Activated T-cell treated with anti-CD3 and anti-CD28 coated beads, Interleukin-2, amount 50 U/mL, for 48 hours (primary cell): ENCODE results near the gene CUX1.

Source experiments
- DNase-seq, 2 experiments: peaks; one replicate each; pipeline ENCODE4 v3.0.0-alpha.2; 2020

Gene CUX1

DNA sequence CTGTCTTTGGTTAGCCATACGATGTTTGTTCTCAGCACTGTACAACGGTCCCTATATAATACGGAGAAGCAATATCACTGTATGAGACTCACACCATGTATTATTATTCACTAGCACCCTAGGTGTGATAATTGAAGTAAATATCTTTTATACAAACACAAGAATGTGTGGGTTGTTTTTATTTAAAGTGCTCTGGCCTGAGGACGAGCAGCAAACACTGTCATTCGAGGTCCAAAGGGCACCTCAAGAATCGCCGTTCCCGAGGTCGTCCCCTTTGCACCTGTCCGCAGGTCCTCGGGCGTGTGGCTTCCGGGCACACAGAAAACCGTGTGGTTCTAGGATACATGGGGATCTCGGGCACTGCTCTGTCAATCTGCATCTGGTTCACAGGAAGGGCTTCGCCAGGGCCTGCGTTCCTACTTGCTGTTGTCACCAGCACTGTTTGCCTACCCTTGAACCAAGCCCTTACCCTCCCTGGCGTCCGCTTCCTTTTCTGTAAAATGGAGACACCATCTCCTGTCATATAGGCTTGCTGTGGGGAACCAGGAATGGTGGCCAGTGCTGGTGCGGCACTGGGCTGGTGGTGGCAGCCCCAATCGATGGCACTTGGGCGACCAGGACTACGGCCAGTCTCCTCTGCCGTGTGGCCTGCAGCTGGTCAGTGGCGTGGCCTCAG lies 440.8 kb downstream of the CUX1 start:
- DNase-seq = no peak

DNA sequence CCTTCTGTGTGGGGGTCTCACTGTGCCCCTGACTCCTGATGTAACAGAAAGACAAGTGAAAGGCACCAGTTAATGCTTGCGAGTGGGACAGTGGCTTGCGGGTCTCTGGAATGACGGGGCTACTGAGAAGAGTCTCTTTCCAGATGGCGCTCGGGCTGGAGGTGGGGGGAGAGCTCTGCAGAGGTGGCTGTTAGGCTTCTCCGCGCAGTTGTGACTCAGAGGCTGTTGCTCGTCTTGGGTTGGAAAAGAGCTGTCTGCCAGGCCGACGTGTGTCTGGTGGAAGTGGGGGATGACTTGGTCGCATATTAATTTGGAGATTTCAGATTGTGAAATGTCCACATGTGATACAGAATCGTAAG lies 441.3 kb downstream of the CUX1 start:
- no peak for DNase-seq

DNA sequence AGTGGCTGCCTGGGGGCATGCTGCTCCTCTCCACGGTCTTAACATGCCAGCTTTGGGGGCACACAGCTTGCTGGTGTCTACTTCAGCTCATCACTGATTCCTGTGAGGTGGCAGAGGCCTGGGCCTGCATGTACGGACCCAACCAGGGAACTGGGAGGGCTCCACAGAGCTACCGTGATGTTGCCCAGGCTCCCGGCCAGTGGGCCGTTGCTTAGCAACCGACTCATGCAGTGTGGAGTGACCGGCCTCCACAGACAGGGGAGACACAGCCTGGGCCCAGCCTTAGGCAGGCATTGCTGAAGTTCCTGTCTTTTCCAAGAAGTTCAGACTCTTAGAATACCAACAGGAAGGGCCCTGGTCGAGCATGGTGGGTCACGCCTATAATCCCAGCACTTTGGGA lies 443.4 kb downstream of the CUX1 start:
- DNase-seq = no peak

DNA sequence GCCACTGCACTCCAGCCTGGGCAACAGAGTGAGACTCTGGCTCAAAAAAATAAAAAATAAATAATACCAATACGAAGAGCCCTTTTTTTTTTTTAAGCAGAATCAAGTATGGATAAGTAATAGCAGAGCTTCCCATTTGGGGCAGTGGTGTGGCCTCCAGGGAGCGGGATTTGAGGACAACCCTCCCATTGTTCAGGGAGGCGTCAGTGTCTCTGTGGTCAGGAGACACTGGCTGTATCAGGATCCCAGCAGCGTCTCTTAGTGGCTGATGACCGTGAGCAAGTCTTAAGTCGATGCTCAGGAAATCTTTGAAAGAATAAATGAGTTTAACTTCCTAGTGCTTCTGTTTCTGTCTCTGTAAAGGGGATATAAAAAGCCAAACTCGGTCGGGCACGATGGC lies 444.0 kb downstream of the CUX1 start:
- no peak for DNase-seq

DNA sequence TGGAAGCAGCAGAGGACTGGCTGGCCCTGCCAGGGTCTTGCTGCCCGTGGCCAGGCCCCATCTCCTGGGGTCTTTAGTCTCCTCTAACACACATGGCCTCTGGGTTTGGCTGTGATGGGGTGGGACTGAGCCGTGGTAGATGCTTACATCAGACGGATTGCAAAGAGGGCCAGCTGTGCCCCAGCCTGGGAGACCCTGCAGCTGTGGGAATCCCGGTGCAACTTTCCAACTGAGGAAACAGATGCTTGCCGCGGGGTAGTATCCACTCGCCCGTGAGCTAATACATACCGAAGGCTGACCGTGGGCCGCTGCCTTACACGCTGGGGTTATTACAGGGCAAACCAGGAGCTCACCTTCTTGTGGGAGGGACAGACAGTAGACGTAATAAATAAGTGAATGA lies 445.1 kb downstream of the CUX1 start:
- DNase-seq = no peak

DNA sequence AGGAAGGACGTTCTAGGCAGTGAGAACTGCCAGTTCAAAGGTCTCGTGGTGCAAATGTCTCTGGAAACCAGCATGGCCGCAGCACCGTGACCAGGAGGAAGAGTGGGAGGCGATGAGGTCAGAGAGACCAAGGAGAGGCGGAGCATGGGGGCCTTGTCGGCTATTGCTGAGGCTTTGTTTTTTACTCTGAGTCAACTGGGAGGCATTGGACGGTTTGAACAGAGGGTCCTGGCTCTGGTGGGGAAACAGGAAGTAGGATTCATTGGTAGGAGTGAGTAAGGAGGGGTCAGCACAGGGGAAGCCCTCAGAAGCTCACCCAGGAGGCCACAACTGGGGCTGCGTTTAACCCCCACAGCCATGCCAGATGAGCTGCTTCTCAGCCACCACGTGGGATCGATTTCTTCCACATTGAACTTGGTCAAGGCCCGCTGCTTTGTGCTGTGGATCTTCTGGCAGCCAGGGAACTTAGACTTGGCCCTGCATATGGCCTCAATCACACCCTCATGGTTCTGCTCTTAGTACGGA lies 447.0 kb downstream of the CUX1 start:
- no peak for DNase-seq

DNA sequence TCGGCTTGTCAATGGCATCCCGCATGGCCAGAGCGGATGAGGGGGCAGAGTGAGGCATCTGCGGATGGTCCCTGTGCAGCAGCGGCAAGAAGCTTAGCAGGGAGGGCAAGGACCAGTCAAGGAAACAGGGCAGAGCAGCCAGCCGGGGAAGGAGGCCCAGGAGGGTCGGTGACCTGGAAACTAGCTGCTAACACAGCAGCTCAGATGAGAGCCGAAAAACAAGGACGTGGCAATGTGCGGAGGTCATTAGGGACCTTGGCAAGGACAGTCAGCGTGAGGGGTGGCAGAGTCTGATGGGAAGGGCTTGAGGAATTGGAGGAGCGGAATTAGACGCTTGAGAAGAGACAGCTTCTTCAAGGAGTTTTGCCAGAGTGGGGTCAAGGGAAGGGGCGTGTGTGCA lies 449.1 kb downstream of the CUX1 start:
- DNase-seq = no peak

DNA sequence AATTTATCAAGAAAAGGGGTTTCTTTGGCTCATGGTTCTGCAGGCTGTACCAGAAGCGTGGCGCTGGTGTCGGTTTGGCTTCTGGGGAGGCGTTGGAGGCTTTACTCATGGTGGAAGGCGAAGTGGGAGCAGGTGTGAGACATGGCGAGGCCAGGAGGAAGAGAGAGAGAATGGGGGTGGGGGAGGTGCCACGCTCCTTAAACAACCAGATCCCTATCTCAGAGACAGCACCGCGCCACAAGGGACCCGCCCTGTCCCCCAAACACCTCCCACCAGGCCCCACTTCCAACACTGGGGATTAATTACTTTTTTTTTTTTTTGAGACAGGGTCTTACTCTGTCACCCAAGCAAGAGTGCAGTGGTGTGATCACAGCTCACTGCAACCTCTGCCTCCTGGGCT lies 451.2 kb downstream of the CUX1 start:
- DNase-seq = no peak

DNA sequence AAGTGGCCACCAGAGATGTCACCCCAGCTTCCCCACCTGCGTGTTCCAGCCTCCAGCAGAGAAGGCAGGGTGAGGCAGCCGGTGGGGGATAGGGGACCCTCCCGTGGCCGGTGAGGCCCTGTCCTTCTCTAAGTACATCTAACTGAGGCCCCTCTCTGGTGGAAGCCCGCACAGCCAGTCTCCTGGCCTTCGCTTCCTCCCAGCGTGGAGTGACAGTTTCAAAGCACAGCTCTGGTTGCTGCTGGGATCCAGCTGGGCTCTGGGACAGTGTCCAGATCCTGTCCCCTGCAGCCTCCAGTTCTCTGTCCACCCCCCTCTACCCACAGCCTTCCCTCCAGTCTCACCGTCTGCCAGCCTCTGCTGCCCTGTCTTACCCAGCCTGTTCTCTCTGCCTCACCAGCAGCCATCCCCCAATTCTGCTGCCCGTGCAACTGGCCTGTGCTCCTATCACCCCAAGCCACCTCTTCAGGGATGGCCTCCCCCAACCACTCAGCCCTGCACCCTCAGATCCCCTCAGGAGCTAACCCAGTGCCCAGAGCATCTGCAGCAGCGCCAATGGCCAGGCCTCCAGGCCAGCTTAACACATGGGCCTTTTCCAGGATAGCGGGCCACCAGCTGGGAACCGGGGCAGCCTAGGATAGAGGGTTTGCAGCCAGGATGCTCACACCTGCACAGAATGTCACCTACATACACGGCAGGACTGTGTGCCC lies 452.9 kb downstream of the CUX1 start:
- no peak for DNase-seq

DNA sequence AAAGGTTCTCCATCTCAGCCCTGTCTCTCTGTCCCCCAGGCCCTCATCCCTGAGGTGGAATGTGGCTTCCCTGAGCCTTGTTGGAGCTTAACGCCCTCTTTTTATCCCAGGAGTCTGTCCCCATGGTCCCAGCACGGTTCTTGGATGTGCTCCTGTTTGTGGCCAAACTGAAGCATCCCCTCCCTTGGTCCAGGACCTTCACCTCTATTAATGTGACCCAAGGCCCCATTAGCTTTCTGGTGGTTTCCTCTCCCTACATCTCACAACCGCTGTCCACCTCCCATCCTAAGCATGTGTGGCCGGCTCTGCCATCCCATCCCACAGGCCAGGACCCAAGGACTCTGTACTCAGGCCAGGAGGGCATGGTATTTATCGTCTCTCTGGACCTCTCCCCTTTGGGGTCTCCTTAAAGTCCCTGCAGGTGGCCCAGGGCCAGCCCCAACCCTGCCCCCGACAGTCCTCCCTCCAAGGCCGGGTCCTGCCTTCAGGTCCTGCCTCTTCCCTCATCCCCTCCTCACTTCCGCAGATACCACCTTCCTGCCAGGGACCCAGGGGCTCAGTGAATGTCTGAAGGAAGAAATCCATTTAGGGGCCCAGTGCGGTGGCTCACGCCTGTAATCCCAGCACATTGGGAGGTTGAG lies 453.9 kb downstream of the CUX1 start:
- no peak for DNase-seq

DNA sequence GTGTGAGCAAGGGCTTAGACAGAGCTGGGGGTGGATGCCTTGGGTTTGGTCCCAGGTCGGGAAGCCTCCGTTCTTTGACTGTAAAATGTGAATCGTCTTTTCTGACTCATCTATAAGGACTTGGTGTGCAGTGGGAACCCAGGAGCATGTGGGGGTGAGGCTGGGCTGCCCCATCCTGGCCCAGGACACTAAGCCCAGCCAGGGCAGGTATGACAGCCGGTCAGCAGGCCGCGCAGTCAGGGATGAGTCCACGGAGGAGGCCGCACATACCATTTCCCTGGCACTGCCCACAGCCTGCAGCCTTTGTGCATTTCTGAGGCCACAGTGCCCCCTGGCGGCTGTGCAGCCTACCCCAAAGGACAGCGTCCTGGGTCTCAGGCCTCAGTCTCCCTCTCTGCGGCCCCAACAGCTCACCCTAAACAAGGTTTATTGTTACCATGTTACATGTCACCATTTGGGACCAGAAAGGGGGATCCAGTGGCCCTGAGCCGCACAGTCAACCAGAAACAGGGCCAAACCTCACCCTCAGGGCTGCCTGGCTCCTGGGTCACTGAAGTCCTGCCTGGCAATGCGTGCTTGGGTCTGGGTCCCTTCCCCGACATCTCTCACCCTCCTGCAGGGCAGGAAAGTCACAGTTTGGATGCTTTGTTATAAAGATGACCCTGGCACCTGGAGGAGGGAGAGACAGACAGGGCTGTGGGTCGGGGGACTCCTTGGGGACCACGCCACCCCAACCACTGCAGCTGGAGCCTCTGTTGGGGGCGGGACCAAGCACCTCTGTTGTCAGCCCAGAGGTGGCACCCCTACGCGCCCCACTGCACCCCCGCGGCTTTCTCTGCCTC lies 454.9 kb downstream of the CUX1 start:
- DNase-seq = peak; percentile 84 to 86

DNA sequence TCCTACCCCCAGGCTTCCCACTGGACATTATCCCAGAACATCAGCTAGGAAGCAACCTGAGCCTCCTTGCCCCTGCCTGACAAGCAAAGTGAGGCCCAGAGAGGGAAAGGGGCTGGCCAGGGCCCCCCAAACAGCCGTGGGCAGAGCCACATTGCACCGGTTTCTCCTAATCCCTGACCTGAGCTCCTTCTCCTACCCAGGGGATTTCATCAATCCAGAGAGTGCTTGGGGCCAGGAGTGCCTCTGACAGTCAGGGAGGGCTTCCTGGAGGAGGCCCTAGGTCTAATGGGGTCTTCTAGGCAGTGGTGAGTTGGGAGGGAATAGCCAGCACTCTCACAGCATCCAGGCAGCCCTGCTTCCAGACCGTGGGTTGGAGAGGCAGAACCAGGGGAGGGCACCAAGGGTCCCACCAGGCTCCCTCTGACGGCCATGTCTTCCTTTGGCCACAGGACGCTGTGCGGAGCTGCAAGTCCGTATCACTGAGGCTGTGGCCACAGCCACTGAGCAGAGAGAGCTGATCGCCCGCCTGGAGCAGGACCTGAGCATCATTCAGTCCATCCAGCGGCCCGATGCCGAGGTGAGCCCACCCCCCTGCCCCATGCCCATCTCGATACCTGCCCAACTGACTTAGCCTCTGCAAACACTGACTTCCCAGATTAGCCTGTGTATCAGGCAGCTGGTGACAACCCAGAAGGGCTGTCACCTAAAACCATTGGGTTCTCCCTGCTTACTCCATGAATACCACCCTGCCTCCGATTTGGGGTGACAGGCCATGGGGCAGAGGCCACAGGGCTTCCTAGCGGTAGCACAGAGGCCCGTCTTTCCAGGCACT lies 455.7 kb downstream of the CUX1 start:
- DNase-seq = no peak

DNA sequence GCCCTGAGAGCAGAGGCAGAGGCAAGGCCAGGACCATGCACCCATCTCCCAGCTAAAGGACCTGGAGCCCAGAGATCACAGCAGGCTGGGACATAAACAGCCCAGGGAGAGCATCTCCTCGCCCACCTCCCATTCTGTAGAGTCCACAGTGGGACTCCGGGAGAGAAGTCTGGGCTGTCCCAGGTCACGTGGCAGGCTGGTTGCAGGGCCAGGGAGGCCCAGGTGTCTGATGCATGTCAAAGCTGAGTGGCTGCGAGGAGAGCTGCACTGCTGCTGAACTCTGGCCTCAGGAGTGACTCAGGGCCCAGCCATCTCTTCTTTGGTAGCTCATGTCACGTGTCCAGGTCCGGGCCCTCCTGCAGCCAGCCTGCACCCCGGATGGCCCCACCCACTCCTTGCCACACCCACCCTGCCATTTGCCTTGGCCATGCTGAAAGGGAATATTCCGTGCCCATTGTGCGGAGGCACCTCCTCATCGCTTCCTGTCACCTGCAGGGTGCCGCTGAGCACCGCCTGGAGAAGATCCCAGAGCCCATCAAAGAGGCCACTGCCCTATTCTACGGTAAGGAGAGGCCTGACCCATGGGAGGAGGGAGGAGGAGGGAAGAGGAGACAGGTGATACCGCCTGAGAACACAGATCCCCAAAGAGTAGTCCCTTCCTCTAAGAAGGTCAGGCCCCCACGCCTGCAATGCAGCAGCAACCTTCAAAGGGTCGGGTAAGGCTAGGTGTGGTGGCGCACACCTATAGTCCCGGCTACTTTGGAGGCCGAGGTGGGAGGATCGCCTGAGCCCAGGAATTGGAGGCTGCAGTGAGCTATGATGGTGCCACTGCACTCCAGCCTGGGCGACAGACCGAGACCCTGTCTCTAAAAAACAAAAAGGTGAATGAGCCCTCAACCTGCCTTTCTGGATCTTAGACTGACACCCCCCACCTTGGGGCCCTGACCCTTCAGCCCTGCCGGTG lies 456.6 kb downstream of the CUX1 start:
- DNase-seq = no peak

DNA sequence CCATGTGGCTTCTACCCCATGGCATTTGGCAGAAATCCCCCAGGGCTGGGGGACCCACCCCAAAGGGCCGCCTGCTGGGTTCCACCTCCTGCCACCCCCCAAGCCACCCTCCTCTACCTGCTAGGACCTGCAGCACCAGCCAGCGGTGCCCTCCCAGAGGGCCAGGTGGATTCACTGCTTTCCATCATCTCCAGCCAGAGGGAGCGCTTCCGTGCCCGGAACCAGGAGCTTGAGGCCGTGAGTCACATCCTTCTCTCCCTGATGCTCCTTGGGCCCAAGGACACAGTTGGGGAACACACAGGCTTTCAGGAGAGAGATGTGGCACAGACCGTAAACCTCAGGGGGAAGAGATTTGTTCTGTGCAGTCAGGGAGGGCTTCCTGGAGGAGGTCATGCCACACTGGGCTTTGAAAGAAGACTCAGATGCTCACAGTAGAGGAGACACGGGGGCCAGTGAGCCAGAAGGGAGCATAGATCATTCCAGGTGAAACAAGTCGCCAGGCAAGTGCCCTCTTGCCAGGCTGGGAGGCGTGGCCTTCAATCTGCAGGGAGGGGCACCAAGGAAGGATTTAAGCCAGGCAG lies 457.8 kb downstream of the CUX1 start:
- no peak for DNase-seq

DNA sequence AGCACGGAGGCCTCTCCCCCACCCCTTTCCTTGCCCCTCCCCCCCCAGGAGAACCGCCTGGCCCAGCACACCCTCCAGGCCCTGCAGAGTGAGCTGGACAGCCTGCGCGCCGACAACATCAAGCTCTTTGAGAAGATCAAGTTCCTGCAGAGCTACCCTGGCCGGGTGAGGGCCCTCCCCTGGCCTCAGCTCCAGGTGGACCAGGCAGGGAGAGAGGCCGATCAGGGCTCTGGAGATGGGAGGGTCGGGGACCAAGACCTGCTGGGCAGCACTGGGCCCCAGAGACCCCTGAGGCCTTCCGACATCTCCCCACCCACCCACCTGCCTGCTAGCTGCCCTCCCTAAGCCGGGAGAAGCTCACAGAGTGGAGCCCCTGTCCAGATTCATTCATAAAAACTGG lies 460.5 kb downstream of the CUX1 start:
- DNase-seq = no peak

DNA sequence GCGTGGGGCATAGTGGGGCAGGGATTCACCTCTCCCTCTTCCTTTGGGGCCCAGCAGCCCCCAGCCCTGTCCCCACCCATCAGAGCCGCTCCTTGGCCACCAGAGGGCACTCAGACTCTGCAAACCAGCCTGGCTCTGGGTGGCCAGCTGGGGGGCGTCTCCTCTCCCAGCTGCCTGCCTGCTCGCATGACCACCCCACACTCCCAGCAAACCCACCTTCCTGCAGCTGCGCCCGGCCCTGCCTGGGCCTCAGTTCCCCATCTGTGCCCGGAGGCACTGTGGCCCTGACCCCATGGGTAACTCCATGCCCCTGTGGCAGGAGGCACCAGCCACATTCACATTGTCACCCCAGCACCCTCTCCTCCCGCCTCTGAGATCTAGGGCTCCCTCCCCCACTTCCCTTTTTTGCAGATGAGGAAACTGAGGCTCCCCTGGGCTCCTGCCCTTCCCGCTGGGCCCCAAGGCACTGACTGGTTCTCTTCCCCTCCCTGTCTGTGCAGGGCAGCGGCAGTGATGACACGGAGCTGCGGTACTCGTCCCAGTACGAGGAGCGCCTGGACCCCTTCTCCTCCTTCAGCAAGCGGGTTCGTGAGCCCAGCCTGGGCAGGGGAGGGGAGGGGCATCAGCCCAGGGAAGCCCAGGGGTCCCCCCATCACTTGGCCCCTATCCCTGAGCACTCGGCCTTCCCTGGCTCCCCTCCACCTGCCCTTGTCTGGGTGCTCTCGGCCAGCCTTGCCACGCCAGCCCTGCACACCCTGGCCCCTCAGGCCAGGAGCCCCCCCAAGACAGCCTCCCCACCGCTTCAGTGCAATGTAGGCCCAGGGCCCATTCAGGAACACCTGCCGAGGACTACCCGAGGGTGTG lies 462.3 kb downstream of the CUX1 start:
- peak; percentile 71 to 73 for DNase-seq

DNA sequence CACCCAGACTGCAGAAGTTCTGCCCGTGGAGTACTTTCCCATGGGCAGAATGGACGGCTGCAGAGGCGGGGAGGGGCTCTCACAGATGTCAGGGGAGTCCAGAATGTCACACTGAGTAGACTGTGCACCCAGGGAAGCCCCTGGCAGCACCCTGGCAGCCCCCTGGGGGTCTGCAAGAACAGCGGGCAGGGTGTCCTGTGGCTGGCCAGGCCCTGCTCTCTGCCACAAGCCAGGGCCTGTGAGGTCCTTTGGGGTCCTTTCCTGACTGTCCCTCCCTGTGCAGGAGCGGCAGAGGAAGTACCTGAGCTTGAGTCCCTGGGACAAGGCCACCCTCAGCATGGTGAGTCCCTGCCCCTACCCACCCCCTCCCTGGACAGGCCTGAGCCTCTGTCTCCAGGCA lies 463.1 kb downstream of the CUX1 start:
- no peak for DNase-seq

DNA sequence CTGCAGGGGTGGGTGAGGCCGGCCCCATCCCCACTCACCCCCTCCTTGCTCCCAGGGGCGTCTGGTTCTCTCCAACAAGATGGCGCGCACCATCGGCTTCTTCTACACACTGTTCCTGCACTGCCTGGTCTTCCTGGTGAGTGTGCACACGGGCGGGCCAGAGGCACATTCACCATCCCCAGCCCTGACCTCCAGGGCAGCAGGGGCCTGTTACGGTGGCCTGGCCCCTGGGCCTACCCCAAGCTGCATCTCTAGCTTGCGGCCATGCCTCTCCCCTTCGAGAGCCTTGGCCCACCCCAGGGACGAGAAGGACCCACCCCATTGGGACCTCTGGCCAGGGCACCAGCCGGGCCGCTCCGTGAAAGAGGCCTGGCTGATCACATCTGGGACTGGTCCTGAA lies 464.4 kb downstream of the CUX1 start:
- DNase-seq = no peak

DNA sequence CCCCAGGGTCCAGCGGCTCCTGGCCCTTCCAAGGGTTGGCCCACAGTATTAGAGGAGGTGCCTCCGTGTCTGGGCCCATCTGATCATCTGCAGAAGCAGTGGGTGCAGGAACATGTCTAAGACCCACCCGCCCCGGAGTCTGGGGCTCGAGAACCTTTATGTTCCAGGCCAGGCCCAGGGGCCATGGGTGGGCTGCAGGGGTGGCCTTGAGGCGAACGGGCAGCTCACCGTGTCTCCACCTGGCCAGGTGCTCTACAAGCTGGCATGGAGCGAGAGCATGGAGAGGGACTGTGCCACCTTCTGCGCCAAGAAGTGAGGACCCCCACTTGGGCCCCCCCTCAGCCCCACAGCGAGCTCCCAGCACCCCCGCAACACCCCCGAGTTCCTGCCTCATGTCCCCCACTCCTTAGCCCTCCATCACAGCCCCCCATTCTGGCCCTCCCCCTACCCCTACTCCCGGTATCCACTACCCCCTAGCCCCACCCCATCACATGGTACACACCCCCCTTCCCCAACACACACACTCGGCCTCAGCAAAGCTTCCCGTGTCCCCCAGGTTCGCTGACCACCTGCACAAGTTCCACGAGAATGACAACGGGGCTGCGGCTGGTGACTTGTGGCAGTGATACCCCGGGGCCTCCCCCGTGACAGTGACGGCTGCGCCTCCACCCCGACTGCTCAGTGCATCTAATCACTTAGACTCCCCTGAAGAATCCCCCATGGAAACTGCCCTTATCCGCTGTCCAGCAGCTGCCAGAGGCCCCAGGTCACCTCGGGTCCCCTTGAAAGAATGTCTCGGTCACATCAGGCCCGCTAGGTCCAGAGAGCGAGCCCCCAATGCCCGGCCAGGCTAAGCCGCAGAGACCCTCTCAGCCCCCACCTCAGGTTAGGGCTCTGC lies 465.3 kb downstream of the CUX1 start:
- no peak for DNase-seq
